GM10266 (cell line): Measurements from ENCODE around the gene PEAR1.

Experiments used
- DNase-seq: peaks from one replicate; pipeline ENCODE4 v3.0.0; 2012; ENCODE audit errors: extremely low spot score
- CTCF ChIP-seq: IDR thresholded peaks from 2 replicates; pipeline ENCODE4 v1.5.1; 2012; ENCODE audit warnings: mild to moderate bottlenecking, low read depth; ENCODE audit not compliant: control insufficient read depth, insufficient read depth; ENCODE audit errors: missing control alignments

Gene PEAR1

GRCh38 chr1:156947818-156948525 lies 54.5 kb downstream of the PEAR1 start:
- no peak for TF ChIP-seq CTCF
- no peak for DNase-seq

GRCh38 chr1:156948708-156949107 lies 55.2 kb downstream of the PEAR1 start:
- no peak for TF ChIP-seq CTCF
- no peak for DNase-seq

GRCh38 chr1:156949127-156949526 lies 55.6 kb downstream of the PEAR1 start:
- no peak for DNase-seq
- TF ChIP-seq CTCF = no peak

GRCh38 chr1:156951371-156951770 lies 57.9 kb downstream of the PEAR1 start:
- no peak for DNase-seq
- no peak for TF ChIP-seq CTCF

- TF ChIP-seq CTCF = no peak
- no peak for DNase-seq
Observed at GRCh38 chr1:156953571-156953970, 60.1 kb downstream of the PEAR1 start.

- DNase-seq = no peak
- no peak for TF ChIP-seq CTCF
Observed at GRCh38 chr1:156956333-156956732, 62.8 kb downstream of the PEAR1 start.

DNA sequence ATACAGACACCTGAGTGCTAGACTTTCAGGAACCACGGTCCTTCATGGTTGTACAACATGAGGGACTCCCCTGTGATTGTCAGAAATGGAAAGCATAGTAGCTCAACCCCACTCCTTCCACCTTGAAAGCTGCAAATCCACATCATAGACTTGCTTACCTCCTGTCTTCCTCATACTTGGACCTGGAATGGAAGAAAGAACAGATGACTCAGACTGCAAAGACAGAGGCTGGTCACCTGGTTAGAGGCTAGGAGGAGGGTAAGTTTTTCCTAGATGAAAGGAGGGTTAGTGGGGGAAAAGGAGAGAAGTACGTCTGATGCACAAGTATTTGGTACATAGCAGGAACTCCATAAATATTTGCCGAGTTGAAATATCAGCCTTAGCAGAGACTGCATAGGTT lies 64.1 kb downstream of the PEAR1 start:
- no peak for TF ChIP-seq CTCF
- no peak for DNase-seq
